Measurements from ENCODE around the gene PAX8.

DNA sequence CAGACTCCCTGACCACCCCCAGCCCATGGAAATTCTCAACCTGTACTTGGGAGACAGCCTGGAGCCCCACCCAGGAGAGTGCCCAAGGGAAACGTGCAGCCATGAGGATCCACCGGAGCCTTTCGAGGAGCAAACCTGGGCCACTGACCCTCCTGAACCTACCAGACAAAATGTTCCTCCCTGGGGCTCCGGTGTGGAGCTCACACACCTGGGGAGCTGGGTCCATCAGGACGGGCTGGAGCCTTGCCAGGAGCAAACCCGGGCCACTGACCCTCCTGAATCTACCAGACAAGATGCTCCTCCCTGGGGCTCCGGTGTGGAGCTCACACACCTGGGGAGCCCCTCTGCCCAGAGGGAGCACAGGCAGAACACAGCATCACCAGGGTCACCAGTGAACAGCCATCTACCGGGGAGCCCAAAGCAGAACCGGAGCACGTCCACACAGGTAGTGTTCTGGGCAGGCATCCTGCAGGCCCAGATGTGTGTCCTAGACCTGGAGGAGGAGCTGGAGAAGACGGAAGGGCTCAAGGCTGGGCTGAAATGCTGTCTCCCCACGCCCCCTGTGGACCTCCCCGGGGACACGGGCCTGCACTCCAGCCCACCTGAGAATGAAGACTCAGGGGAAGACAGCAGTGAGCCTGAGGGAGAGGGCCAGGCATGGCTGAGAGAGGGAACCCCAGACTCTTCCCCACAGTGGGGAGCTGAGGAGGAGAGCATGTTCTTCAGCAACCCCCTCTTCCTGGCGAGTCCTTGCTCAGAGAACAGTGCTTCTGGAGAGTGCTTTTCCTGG is 96.1 kb downstream of the PAX8 start:
- TF ChIP-seq CTCF (IDR thresholded peaks at IDR 0.05; ENCODE audit: insufficient read depth, low read length, poor library complexity, severe bottlenecking) (no peak), EZH2phosphoT487 (conservative IDR thresholded peaks at IDR 0.05; ENCODE audit: low read length) (no peak)
